Measurements from ENCODE around the gene SPATA17. TPM values are rescaled to one million over a fixed set of nuclear protein-coding genes. Genes with fewer than 3 reads are reported as not detected.

The SPATA17 gene
- total and polyA plus RNA-seq, 2 of the 8 experiments (the other 6 are each of a cell fraction or from before 2014, with no cell fraction given), result 0.17 to 0.48 TPM

GRCh38 chr1:217861658-217862057 lies 230.5 kb downstream of the SPATA17 start:
- Histone ChIP-seq H2BK15ac (ENCODE audit: low read length) (no peak overlapping the region), H2BK12ac (ENCODE audit: low read depth, low read length) (no peak overlapping the region), H3K56ac (replicated peaks; ENCODE audit: insufficient read length, low read depth, low read length) (no peak overlapping the region), H3K9me3 (ENCODE audit: insufficient read depth in 2 of 2, low read depth in 1 of 2, low read length in 1 of 2) (no peaks in the 10 kb centered on the region), H3K9ac (replicated peaks in 1 of 4; ENCODE audit: extremely low read depth in 1 of 4, low read depth in 3 of 4, low read length in 3 of 4) (no peak overlapping the region), H4K20me1 (replicated peaks in 1 of 2; ENCODE audit: control insufficient read depth in 1 of 2, insufficient read depth in 2 of 2, low read length in 2 of 2) (no peaks in the 10 kb centered on the region), H3K4me3 (ENCODE audit: extremely low read depth in 1 of 4, insufficient read depth in 2 of 4, low read depth in 3 of 4, low read length in 4 of 4) (no peak overlapping the region), H2AFZ (ENCODE audit: low read length) (no peak overlapping the region), H3K27me3 (replicated peaks in 1 of 4; ENCODE audit: control insufficient read depth in 3 of 4, extremely low read depth in 1 of 4, insufficient read depth in 3 of 4, low read length in 3 of 4) (no peaks in the 10 kb centered on the region), H3K23ac (ENCODE audit: insufficient read length) (no peak overlapping the region), H3K23me2 (ENCODE audit: low read depth, low read length) (no peaks in the 10 kb centered on the region; the same call in 1 of the 2 replicates), H3K27ac (ENCODE audit: low read depth, low read length) (no peak overlapping the region), H3K4me1 (replicated peaks in 1 of 4; ENCODE audit: control insufficient read depth in 3 of 4, insufficient read depth in 4 of 4, low read length in 3 of 4) (no peaks in the 10 kb centered on the region), H2BK120ac (replicated peaks; ENCODE audit: low read depth, low read length) (no peak overlapping the region), H3K36me3 (ENCODE audit: control insufficient read depth in 2 of 4, insufficient read depth in 4 of 4, low read length in 3 of 4) (no peaks in the 10 kb centered on the region), H4K5ac (ENCODE audit: insufficient read length, low read depth, low read length) (no peak overlapping the region), H3K18ac (ENCODE audit: extremely low read depth, low read length) (no peak overlapping the region), H3K79me1 (ENCODE audit: low read depth, low read length) (no peaks in the 10 kb centered on the region), H2BK20ac (ENCODE audit: low read length) (no peak overlapping the region), H3K14ac (ENCODE audit: insufficient read length) (no peak overlapping the region), H3K4ac (replicated peaks; ENCODE audit: insufficient read length, low read depth, low read length) (no peak overlapping the region), H2AK5ac (ENCODE audit: low read depth, low read length) (no peak overlapping the region), H3K4me2 (ENCODE audit: insufficient read depth in 1 of 2, low read depth in 2 of 2, low read length in 2 of 2) (no peak overlapping the region), H4K91ac (replicated peaks; ENCODE audit: insufficient read length, low read length) (no peak overlapping the region), H4K8ac (ENCODE audit: extremely low read depth, insufficient read depth, low read length) (no peak overlapping the region), H2BK5ac (ENCODE audit: low read depth, low read length) (no peak overlapping the region), H3K79me2 (ENCODE audit: control insufficient read depth in 1 of 2, insufficient read depth in 2 of 2, low read length in 2 of 2) (no peaks in the 10 kb centered on the region)
- POLR2A ChIA-PET (ENCODE audit: partially characterized antibody), result no interaction called here
- 96% methylated on average over 1 of the region's 1 CpG; no CpG with 5 or more reads in 1 of the 2 experiments for WGBS, 2 experiments (ENCODE audit: extremely low coverage in 1 of 2, insufficient coverage in 1 of 2, insufficient read length in 1 of 2, insufficient replicate concordance in 2 of 2, low coverage in 1 of 2, low lambda C conversion rate in 2 of 2, missing lambda C conversion rate in 1 of 2)
- no peak for TF ChIP-seq SIX5 (IDR thresholded peaks at IDR 0.05; ENCODE audit: low read depth, low read length)
- CTCF ChIA-PET (ENCODE audit: partially characterized antibody), result interaction anchor here (0.9 kb wide), 1 partner anchor 12 kb away, joined by 3 read pairs; no protein-coding TSS in a partner anchor
- no peak for FAIRE-seq
- no peak for DNase-seq (ENCODE audit: low read depth in 1 of 2, low spot score in 2 of 2)

Data from H1 (cell line).